ENCODE results near the gene TRIM25.

TRIM25 gene

GRCh38 chr17:56851008-56851407 lies 62.8 kb downstream of the TRIM25 start:
- no peak for DNase-seq

- no peak for DNase-seq
Observed at GRCh38 chr17:56850591-56850990, 63.3 kb downstream of the TRIM25 start.

- no peak for DNase-seq
Observed at GRCh38 chr17:56849131-56849530, 64.7 kb downstream of the TRIM25 start.

GRCh38 chr17:56847106-56847505 lies 66.7 kb downstream of the TRIM25 start:
- DNase-seq = no peak

- no peak for DNase-seq
Observed at GRCh38 chr17:56845934-56846333, 67.9 kb downstream of the TRIM25 start.

GRCh38 chr17:56842577-56842976 lies 71.3 kb downstream of the TRIM25 start:
- no peak for DNase-seq

GRCh38 chr17:56838687-56839086 lies 75.2 kb downstream of the TRIM25 start:
- no peak for DNase-seq
